Neuronal stem cell (in vitro differentiated cells): ENCODE results near the gene ZFPL1.

ENCODE experiments used
- DNase-seq: peaks from one replicate; pipeline ENCODE4 v3.0.0-alpha.2; 2013; ENCODE audit warnings: low spot score
- H2AFZ ChIP-seq: one replicate; pipeline ENCODE4 v1.6.1; 2013; ENCODE audit warnings: mild to moderate bottlenecking, low read length, inconsistent platforms
- H2AK5ac ChIP-seq: 2 replicates; pipeline ENCODE4 v1.6.1; 2013; ENCODE audit warnings: low read depth, mild to moderate bottlenecking, inconsistent platforms, low read length, moderate library complexity, mixed read lengths
- H2BK120ac ChIP-seq: 2 replicates; pipeline ENCODE4 v1.6.1; 2013; ENCODE audit warnings: low read depth, mild to moderate bottlenecking, inconsistent platforms, low read length, moderate library complexity, mixed read lengths
- H2BK12ac ChIP-seq: one replicate; pipeline ENCODE4 v1.6.1; 2013; ENCODE audit warnings: low read length, inconsistent platforms
- H2BK15ac ChIP-seq: 2 replicates; pipeline ENCODE4 v1.6.1; 2013; ENCODE audit warnings: mild to moderate bottlenecking, low read length, inconsistent platforms, mixed read lengths
- H2BK5ac ChIP-seq: one replicate; pipeline ENCODE4 v1.6.1; 2013; ENCODE audit warnings: inconsistent platforms, mild to moderate bottlenecking, low read length, moderate library complexity
- H3K14ac ChIP-seq: one replicate; pipeline ENCODE4 v1.6.1; 2013; ENCODE audit warnings: low read length, inconsistent platforms
- H3K18ac ChIP-seq: 2 replicates; pipeline ENCODE4 v1.6.1; 2013; ENCODE audit warnings: low read length, inconsistent platforms
- H3K23ac ChIP-seq: 2 replicates; pipeline ENCODE4 v1.6.1; 2013; ENCODE audit warnings: low read depth, mild to moderate bottlenecking, mixed read lengths, low read length, inconsistent platforms; ENCODE audit not compliant: poor library complexity
- H3K27ac ChIP-seq: replicated peaks from 3 replicates; pipeline ENCODE4 v1.5.1; 2013; ENCODE audit warnings: low read length, inconsistent platforms
- H3K27me3 ChIP-seq, 3 experiments: 2 replicates each; pipeline ENCODE4 v1.6.1; 2013; ENCODE audit warnings: low read length in 3 of 3, mild to moderate bottlenecking in 2 of 3, inconsistent platforms in 1 of 3, low read depth in 1 of 3, mixed read lengths in 1 of 3, moderate library complexity in 1 of 3; ENCODE audit not compliant: control insufficient read depth in 3 of 3, insufficient read depth in 3 of 3
- H3K36me3 ChIP-seq, 2 donors: replicated peaks in 1 of 2; 2 replicates each; pipeline ENCODE4 v1.6.1; 2013; ENCODE audit warnings: low read length in 2 of 2; ENCODE audit not compliant: control insufficient read depth in 2 of 2, insufficient read depth in 2 of 2
- H3K4ac ChIP-seq: 2 replicates; pipeline ENCODE4 v1.6.1; 2013; ENCODE audit warnings: inconsistent platforms, mild to moderate bottlenecking, low read length, moderate library complexity
- H3K4me1 ChIP-seq, 2 donors: 1 replicate in 1 of 2; 2 replicates in 1 of 2; pipeline ENCODE4 v1.6.1; 2013; ENCODE audit warnings: low read length in 2 of 2, low read depth in 1 of 2; ENCODE audit not compliant: control insufficient read depth in 2 of 2, insufficient read depth in 1 of 2
- H3K4me2 ChIP-seq: one replicate; pipeline ENCODE4 v1.6.1; 2013; ENCODE audit warnings: mild to moderate bottlenecking, low read length, inconsistent platforms; ENCODE audit not compliant: insufficient read depth, poor library complexity, severe bottlenecking
- H3K4me3 ChIP-seq, 2 donors: 2 replicates each; pipeline ENCODE4 v1.5.1; 2013; ENCODE audit warnings: low read length in 2 of 2, mild to moderate bottlenecking in 2 of 2, inconsistent platforms in 1 of 2, moderate library complexity in 1 of 2
- H3K79me1 ChIP-seq: one replicate; pipeline ENCODE4 v1.6.1; 2013; ENCODE audit warnings: low read depth, mild to moderate bottlenecking, inconsistent platforms, low read length, moderate library complexity
- H3K9ac ChIP-seq: one replicate; pipeline ENCODE4 v1.6.1; 2013; ENCODE audit warnings: mild to moderate bottlenecking, low read depth, low read length, inconsistent platforms; ENCODE audit not compliant: poor library complexity
- H3K9me3 ChIP-seq, 2 donors: replicated peaks in 1 of 2; 2 replicates each; pipeline versions ENCODE3 to v1.6.1; 2013; ENCODE audit warnings: low read length in 2 of 2, mild to moderate bottlenecking in 2 of 2, inconsistent platforms in 1 of 2, low read depth in 1 of 2, mixed read lengths in 1 of 2, moderate library complexity in 1 of 2; ENCODE audit not compliant: control insufficient read depth in 2 of 2, insufficient read depth in 1 of 2
- H4K8ac ChIP-seq: one replicate; pipeline ENCODE4 v1.6.1; 2013; ENCODE audit warnings: low read depth, mild to moderate bottlenecking, inconsistent platforms, low read length, moderate library complexity
- H4K91ac ChIP-seq: one replicate; pipeline ENCODE4 v1.6.1; 2013; ENCODE audit warnings: low read length, low read depth, mild to moderate bottlenecking, inconsistent platforms; ENCODE audit not compliant: poor library complexity
- WGBS, 2 donors: extraction: QIAGEN DNeasy Blood & Tissue Kit; methylation state at CpG; one replicate each; pipeline ENCODE4 v1.1.7; 2013; ENCODE audit warnings: missing lambda C conversion rate in 2 of 2, mixed read lengths in 1 of 2; ENCODE audit not compliant: insufficient read length in 2 of 2, insufficient replicate concordance in 1 of 2; ENCODE audit errors: extremely low coverage in 2 of 2; 5-methylcytosine and 5-hydroxymethylcytosine counted together

The ZFPL1 gene

DNA sequence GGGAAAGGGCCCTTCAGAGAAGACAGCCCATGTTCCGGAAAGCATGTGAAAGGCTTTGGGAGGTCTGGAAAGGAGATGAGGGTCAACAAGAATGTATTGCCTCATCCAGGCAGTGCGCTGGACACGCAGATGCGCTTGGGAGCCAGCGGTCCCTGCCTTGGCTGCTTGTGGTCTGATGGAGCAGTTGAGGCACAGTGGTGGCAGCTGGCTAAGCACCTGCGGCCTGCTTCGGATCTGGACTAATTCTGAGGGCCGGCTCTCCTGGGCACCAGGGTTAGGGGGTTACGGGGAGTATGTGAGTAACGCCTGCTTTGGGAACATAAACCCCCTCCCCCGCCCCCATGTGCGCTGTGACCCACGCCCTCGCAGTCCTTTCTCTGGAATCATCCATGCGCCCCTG is 23.1 kb downstream of the ZFPL1 start:
- Histone ChIP-seq H3K36me3 (peaks cover 8 to 24% of the 10 kb centered on the region in 2 donors), H2BK12ac (no peak overlapping the region), H2BK120ac (no peak overlapping the region), H3K4me2 (no peak overlapping the region), H3K23ac (no peak overlapping the region), H3K4me3 (no peak overlapping the region), H3K14ac (no peak overlapping the region), H3K4ac (no peak overlapping the region), H3K79me1 (peaks cover 4% of the 10 kb centered on the region), H2BK5ac (no peak overlapping the region), H2AFZ (no peak overlapping the region), H3K27me3 (no peaks in the 10 kb centered on the region), H3K9me3 (no peaks in the 10 kb centered on the region), H3K18ac (no peak overlapping the region), H4K91ac (no peak overlapping the region), H3K27ac (no peak overlapping the region), H2AK5ac (no peak overlapping the region), H4K8ac (no peak overlapping the region), H3K4me1 (peaks cover 5 to 11% of the 10 kb centered on the region in 2 donors), H2BK15ac (no peak overlapping the region), H3K9ac (peak overlapping the region; percentile 50)
- no CpG with 5 or more reads among the region's 15 CpGs for WGBS, 2 donors
- DNase-seq, result no peak

DNA sequence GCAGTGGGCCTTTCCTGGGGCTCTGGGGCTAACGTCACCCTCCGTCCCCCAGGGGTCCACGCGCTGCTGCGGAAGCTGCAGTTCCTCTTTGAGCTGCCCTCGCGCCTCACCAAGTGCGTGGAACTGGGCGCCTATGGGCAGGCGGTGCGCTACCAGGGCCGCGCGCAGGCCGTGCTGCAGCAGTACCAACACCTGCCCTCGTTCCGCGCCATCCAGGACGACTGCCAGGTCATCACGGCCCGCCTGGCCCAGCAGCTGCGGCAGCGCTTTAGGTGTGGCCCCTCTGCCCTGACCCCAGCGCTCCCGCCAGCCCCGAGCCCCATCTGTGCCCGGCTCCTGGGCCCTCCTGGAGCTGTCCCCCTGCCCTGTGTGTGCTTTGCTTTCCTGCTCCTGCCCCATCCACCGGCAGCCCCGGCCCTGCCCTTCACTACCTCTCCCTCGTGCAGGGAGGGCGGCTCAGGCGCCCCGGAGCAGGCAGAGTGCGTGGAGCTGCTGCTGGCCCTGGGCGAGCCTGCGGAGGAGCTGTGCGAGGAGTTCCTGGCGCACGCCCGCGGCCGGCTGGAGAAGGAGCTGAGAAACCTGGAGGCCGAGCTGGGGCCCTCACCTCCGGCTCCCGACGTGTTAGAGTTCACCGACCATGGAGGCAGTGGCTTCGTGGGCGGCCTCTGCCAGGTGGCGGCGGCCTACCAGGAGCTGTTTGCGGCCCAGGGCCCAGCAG is 23.9 kb downstream of the ZFPL1 start:
- Histone ChIP-seq H2BK12ac (peak overlapping the region; percentile 36), H3K18ac (no peak overlapping the region), H3K14ac (no peak overlapping the region), H2BK15ac (no peak overlapping the region), H3K36me3 (peaks cover 6 to 24% of the 10 kb centered on the region in 2 donors), H3K9ac (no peak overlapping the region), H3K79me1 (peaks cover 6% of the 10 kb centered on the region), H2BK5ac (no peak overlapping the region), H3K4me1 (peaks cover 6 to 13% of the 10 kb centered on the region in 2 donors), H2AK5ac (no peak overlapping the region), H3K4me3 (no peak overlapping the region), H2AFZ (no peak overlapping the region), H3K27ac (no peak overlapping the region), H3K27me3 (no peaks in the 10 kb centered on the region), H4K91ac (no peak overlapping the region), H3K4me2 (no peak overlapping the region), H3K9me3 (no peaks in the 10 kb centered on the region), H3K4ac (no peak overlapping the region), H2BK120ac (no peak overlapping the region), H3K23ac (peak overlapping the region; percentile 71), H4K8ac (peak overlapping the region; percentile 43)
- WGBS, 2 donors, result no CpG with 5 or more reads among the region's 52 CpGs
- no peak for DNase-seq

DNA sequence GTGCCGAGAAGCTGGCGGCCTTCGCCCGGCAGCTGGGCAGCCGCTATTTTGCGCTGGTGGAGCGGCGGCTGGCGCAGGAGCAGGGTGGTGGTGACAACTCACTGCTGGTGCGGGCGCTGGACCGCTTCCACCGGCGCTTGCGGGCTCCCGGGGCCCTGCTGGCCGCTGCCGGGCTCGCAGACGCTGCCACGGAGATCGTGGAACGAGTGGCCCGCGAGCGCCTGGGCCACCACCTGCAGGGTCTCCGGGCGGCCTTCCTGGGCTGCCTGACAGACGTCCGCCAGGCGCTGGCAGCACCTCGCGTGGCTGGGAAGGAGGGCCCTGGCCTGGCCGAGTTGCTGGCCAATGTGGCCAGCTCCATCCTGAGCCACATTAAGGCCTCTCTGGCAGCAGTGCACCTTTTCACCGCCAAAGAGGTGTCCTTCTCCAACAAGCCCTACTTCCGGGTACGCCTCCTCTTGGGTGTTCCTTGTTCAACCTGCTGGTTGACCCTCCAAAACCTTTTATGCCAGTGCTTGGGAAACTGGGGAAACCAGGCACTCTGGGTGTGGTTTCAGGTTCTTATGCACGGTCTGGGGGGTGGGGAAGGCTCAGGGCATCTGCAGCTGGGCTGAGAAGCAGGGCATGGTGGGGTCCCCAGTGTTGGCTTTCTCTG is 24.6 kb downstream of the ZFPL1 start:
- H3K4me1 ChIP-seq, result peaks cover 7 to 18% of the 10 kb centered on the region in 2 donors
- H2BK120ac ChIP-seq, result no peak overlapping the region
- no peak overlapping the region for H4K8ac ChIP-seq
- H2BK5ac ChIP-seq, result no peak overlapping the region
- WGBS, 2 donors, result no CpG with 5 or more reads among the region's 38 CpGs
- H2AK5ac ChIP-seq, result no peak overlapping the region
- no peak overlapping the region for H4K91ac ChIP-seq
- H3K4me2 ChIP-seq, result no peak overlapping the region
- no peak overlapping the region for H3K4ac ChIP-seq
- no peak overlapping the region for H2AFZ ChIP-seq
- H3K79me1 ChIP-seq, result peaks cover 9% of the 10 kb centered on the region
- no peaks in the 10 kb centered on the region for H3K9me3 ChIP-seq
- H3K9ac ChIP-seq, result no peak overlapping the region
- no peak for DNase-seq
- no peak overlapping the region for H2BK12ac ChIP-seq
- H3K27me3 ChIP-seq, result no peaks in the 10 kb centered on the region
- H3K18ac ChIP-seq, result no peak overlapping the region
- peaks cover 6 to 29% of the 10 kb centered on the region in 2 donors for H3K36me3 ChIP-seq
- no peak overlapping the region for H3K14ac ChIP-seq
- no peak overlapping the region for H2BK15ac ChIP-seq
- H3K4me3 ChIP-seq, result no peak overlapping the region
- no peak overlapping the region for H3K27ac ChIP-seq
- no peak overlapping the region for H3K23ac ChIP-seq
